Stimulated activated CD8-positive, alpha-beta memory T cell treated with anti-CD3 and anti-CD28 coated beads, Interleukin-4, amount 100 ng/mL, for 4 hours (primary cell): Measurements from ENCODE around the gene IGSF6.
"Not testable (repeated sequence)": the region's sequence is repeated elsewhere in the genome, so short reads cannot be mapped to it uniquely, and the experiment has no call there.

Experiments
- DNase-seq, 2 donors: peaks; one replicate each; pipeline ENCODE4 v3.0.0-alpha.2; 2020; ENCODE audit warnings: low read depth in 2 of 2, low spot score in 1 of 2

IGSF6 gene

DNA sequence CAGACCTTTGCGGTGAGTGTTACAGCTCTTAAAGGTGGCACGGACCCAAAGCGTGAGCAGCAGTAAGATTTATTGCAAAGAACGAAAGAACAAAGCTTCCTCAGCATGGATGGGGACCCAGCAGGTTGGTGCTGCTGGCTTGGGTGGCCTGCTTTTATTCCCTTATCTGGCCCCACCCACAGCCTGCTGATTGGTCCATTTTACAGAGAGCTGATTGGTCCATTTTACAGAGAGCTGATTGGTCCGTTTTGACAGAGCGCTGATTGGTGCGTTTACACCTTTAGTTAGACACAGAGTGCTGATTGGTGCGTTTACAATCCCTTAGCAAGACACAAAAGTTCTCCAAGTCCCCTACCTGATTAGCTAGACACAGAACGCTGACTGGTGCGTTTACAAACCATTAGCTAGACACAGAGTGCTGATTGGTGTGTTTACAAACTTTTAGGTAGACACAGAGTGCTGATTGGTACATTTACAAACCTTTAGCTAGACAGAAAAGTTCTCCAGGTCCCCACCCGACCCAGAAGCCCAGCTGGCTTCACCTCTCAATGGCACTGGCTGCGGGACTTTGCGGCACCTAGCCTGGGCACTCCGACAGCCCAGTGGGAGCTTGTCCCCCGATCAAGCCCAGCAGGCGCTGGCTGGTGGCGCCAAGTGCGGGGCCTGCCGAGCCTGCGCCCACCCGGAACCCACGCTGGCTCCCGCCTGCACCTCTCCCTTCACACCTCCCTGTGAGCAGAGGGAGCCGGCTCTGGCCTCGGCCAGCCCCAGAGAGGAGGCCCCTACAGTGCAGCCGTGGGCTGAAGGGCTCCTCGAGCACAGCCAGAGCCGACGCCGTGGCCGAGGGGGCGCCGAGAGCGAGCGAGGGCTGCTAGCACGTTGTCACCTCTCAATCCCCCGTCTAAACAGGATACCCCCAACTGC lies 22.5 kb downstream of the IGSF6 start:
- not testable (repeated sequence) for DNase-seq

DNA sequence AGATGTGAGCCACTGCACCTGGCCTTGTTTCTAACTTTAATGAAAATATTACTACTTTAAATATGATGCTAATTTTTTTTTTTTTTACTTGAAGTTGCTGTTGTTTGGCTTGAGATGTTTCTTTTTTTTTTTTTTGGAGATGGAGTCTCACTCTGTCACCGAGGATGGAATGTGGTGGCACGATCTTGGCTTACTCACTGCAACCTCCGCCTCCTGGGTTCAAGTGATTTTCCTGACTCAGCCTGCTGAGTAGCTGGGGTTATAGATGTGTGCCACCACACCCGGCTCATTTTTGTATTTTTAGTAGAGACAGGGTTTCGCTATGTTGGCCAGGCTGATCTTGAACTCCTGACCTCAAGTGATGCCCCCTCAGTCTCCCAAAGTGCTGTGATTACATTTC lies 23.6 kb downstream of the IGSF6 start:
- DNase-seq, result no peak

- no peak for DNase-seq
Observed at GRCh38 chr16:21628121-21628726, 24.2 kb downstream of the IGSF6 start.

DNA sequence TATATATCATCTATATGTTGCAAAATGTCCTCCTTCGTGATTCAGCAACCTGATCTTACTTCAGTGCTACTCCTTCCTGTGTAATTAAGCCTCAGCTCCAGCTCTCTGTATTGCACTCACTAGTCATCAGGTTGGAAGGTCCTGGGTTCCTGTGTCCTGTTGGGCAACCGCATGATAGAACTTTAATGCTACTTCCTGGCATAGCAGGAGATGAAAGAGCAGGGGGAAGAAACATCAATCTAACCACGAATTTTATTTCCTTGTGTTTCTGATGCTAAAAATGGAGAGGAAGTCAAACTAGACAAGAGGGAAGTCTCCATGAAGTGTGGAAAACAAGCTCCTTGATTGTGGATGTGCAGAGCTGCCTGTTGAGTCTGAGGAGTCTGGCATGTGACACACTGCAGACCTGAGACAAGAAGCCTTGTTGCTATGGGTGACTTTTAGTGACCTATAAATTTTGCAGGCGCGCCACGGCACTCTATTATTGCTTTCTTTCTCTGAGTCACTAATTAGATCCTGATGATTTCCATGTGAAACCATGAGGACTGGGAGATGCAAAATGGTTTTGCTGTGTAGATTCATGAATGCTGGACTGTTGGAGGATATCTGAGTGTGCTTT lies 25.6 kb downstream of the IGSF6 start:
- DNase-seq, result no peak

- DNase-seq, result no peak
Observed at GRCh38 chr16:21625026-21625425, 27.4 kb downstream of the IGSF6 start.

GRCh38 chr16:21622545-21622944 lies 29.9 kb downstream of the IGSF6 start:
- DNase-seq, result no peak

- DNase-seq, result no peak
Observed at GRCh38 chr16:21620592-21620991, 31.8 kb downstream of the IGSF6 start.

DNA sequence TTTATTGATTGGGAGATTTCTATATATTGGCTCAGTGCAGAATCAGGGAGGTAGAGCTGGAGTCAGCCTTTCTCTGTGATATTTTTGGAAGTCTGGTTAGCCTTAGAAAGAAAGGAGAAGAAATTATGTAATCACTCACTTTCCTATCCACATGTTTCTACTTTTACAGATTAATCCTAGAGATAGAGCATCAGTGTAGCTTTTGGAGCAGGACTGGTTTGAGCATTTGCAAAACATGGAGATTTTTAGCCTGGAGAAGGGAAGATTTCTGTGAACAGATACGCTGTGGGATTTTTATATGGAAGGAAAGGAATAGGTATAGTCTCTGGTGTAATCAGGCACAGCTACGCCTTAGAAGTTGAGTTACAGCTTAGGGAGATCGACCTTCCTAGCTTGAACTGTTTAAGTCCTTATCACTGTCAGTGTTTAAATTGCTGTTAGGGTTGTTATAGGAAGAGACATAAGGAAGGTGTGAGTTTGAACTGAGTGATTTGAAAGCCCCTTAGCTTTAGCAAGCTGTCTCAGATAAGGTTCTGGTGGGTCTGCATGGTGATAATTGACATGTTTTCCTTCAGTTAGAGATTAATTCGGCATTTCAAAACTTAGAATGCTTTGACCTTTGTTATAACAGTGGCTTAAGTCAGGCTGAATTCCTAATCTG lies 32.5 kb downstream of the IGSF6 start:
- DNase-seq, result no peak

GRCh38 chr16:21618281-21618680 lies 34.1 kb downstream of the IGSF6 start:
- no peak for DNase-seq

- no peak for DNase-seq
Observed at GRCh38 chr16:21617607-21618006, 34.8 kb downstream of the IGSF6 start.

- DNase-seq, result no peak
Observed at GRCh38 chr16:21614896-21615295, 37.5 kb downstream of the IGSF6 start.

DNA sequence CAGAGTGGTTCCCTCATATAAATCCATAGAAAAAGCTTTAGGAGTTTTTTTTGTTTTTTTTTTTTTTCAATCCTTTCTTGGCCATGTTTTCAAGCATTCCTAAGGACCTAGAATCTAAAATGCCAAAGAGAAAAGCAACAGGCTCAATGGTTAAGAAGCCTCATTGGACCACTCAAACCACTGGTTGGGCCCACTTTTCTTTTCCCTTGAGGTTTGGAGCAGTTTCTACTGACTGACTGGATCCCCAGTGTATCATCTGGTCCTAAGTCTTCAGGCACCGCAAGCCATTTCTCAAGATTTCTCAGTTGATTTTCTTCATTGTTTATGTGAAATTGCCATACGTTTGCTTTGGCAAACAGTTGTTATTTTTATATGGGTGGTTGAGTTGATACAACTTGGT lies 38.6 kb downstream of the IGSF6 start:
- DNase-seq, result no peak

DNA sequence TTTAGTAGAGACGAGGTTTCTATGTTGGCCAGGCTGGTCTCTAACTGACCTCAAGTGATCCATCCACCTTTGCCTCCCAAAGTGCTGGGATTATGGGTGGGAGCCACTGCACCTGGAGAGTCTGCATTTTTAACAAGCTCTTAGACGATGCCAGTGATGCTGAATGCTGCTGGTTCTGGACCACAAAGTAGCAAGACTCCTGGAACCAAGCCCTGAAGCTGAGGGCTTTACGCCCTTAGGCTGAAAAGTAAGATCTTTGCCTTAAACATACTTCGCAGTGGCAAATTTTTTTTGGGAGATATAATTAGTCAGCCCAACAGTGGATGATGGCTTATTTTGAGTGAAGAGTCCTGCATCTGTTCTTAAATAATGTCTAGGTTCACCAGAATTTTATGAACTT lies 39.0 kb downstream of the IGSF6 start:
- no peak for DNase-seq

GRCh38 chr16:21611556-21612384 lies 40.6 kb downstream of the IGSF6 start:
- no peak for DNase-seq

- DNase-seq, result no peak
Observed at GRCh38 chr16:21611198-21611555, 41.2 kb downstream of the IGSF6 start.

GRCh38 chr16:21610766-21611165 lies 41.6 kb downstream of the IGSF6 start:
- DNase-seq, result no peak

DNA sequence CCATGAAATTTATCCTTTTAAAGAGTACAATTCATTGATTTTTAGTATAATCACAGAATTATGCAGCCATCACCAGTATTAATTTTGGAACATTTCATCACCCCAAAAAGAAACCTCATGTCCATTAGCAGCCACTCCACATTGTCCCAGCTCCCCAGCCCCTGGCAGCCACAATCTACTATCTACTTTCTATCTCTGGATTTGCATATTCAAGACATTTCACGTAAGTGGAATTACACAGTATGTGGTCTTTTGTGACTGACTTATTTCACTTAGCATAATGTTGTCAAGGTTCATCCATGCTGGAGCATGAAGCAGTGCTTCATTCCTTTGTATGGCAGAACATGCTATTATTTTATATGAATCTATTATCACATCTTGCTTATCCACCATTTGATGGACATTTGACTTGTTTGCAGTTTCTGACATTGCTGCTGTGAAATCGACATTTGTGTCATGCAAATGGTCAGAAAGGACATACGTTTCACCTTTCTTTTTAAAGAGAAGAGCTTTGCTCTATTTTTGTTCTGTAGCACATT lies 42.3 kb downstream of the IGSF6 start:
- no peak for DNase-seq

GRCh38 chr16:21608639-21609328 lies 43.6 kb downstream of the IGSF6 start:
- no peak for DNase-seq

DNA sequence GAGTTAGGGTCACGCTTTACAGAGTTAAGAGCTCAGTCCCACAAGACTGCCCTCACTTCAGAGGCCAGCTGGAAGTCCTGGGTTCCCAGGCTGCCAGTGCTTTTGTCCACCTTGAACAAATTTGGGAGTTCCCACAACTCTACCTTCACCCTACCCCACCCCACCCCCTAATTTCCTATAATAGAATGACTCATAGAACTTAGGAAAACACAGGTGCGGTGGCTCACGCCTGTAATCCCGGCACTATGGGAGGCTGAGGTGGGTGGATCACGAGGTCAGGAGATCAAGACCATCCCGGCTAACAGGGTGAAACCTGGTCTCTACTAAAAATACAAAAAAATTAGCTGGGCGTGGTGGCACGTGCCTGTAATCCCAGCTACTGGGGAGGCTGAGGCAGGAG lies 46.6 kb downstream of the IGSF6 start:
- DNase-seq, result not testable (repeated sequence)

- no peak for DNase-seq
Observed at GRCh38 chr16:21603928-21604327, 48.5 kb downstream of the IGSF6 start.
